GM12878 (cell line): ENCODE measurements around the gene CHD5. TPM values are rescaled to one million over a fixed set of nuclear protein-coding genes. Genes with fewer than 3 reads are reported as not detected.

Experiments
- ATAC-seq: fragments of 200-7000 bp; cut with Tn5 transposase; 3 replicates; pipeline ENCODE4 v1.9.1; 2020; ENCODE audit warnings: mild to moderate bottlenecking, moderate library complexity
- BruUV-seq: library from RNA; stranded (reverse); fragments of 400-500 nt; replicated peaks from 2 replicates; lab custom pipeline; 2021; lab: Mats Ljungman, UMichigan
- CTCF ChIA-PET: fragments of 300-600 bp; sonication (Branson Sonifier 250); formaldehyde crosslinking; extraction: SDS; loops from one replicate; lab custom pipeline; 2021; ENCODE audit warnings: inconsistent platforms; lab: Yijun Ruan, JAX
- POLR2A ChIA-PET: fragments of 350-600 bp; formaldehyde crosslinking; extraction: SDS; loops from one replicate; lab custom pipeline; 2021; ENCODE audit warnings: inconsistent platforms; lab: Charles Lee
- RAD21 ChIA-PET: fragments of 300-600 bp; sonication (Branson Sonifier 250); formaldehyde crosslinking; loops from one replicate; lab custom pipeline; 2023; ENCODE audit warnings: antibody characterized with exemption; ENCODE audit not compliant: unreplicated experiment; lab: Charles Lee
- SMC1A ChIA-PET: fragments of 300-600 bp; sonication (Branson Sonifier 250); formaldehyde crosslinking; loops from one replicate; lab custom pipeline; 2023; ENCODE audit not compliant: unreplicated experiment, uncharacterized antibody; lab: Charles Lee
- DNase-seq: peaks from one replicate; pipeline ENCODE4 v3.0.0-alpha.2; 2011; ENCODE audit warnings: low read depth, low spot score
- FAIRE-seq: peaks from 3 replicates; lab custom pipeline; 2011; peaks lifted over from hg19 to GRCh38; lab: Jason Lieb, UNC
- H2AFZ ChIP-seq: 2 replicates; pipeline ENCODE4 v1.6.0; 2011; ENCODE audit warnings: low read depth, low read length, control low read depth; ENCODE audit not compliant: control insufficient read depth
- H3K27ac ChIP-seq: 2 replicates; pipeline ENCODE4 v1.5.1; 2011; ENCODE audit warnings: control low read depth; ENCODE audit not compliant: control insufficient read depth, insufficient read depth
- H3K27me3 ChIP-seq, 2 experiments: replicated peaks in 1 of 2; 2 replicates each; pipeline versions ENCODE4 v1.6.0 to v1.6.1; 2011; ENCODE audit warnings: low read length in 1 of 2; ENCODE audit not compliant: control insufficient read depth in 2 of 2, insufficient read depth in 2 of 2
- H3K36me3 ChIP-seq, 2 experiments: 2 replicates each; pipeline ENCODE4 v1.5.1; 2011; ENCODE audit warnings: low read length in 1 of 2; ENCODE audit not compliant: control insufficient read depth in 2 of 2, insufficient read depth in 2 of 2
- H3K4me1 ChIP-seq: 2 replicates; pipeline ENCODE4 v1.6.1; 2011; ENCODE audit warnings: mild to moderate bottlenecking, low read length, moderate library complexity, mixed read lengths; ENCODE audit not compliant: control insufficient read depth, insufficient read depth
- H3K4me2 ChIP-seq: 2 replicates; pipeline ENCODE4 v1.6.0; 2011; ENCODE audit warnings: control low read depth; ENCODE audit not compliant: control insufficient read depth, insufficient read depth
- H3K4me3 ChIP-seq: fragments of 200-600 bp; sonication (generic); 2 replicates; pipeline ENCODE4 v1.5.1; 2016
- H3K79me2 ChIP-seq: 2 replicates; pipeline ENCODE4 v1.6.0; 2011; ENCODE audit warnings: low read length; ENCODE audit not compliant: control insufficient read depth, insufficient read depth
- H3K9ac ChIP-seq: 2 replicates; pipeline ENCODE4 v1.8.0; 2011; ENCODE audit warnings: low read length, control low read depth, mixed read lengths; ENCODE audit not compliant: control insufficient read depth, insufficient read depth
- H3K9me3 ChIP-seq: replicated peaks from 3 replicates; pipeline ENCODE4 v1.5.1; 2011; ENCODE audit warnings: mild to moderate bottlenecking, low read length; ENCODE audit not compliant: control insufficient read depth, insufficient read depth
- H4K20me1 ChIP-seq: 2 replicates; pipeline ENCODE4 v1.6.0; 2011; ENCODE audit not compliant: control insufficient read depth, insufficient read depth
- BACH1 ChIP-seq: fragments of 450-650 bp; IDR thresholded peaks from 2 replicates; pipeline ENCODE4 v1.6.1; 2017; ENCODE audit warnings: mild to moderate bottlenecking, borderline replicate concordance
- CBFB ChIP-seq: IDR thresholded peaks from 2 replicates; pipeline ENCODE4 v1.6.1; 2016; ENCODE audit warnings: antibody characterized with exemption, low read depth
- CHD2 ChIP-seq: IDR thresholded peaks from 2 replicates; pipeline ENCODE4 v1.6.1; 2011; ENCODE audit warnings: low read depth, low read length, improper control_type of control experiment, borderline replicate concordance
- CHD4 ChIP-seq: fragments of 200-600 bp; sonication (generic); IDR thresholded peaks from 2 replicates; pipeline ENCODE4 v1.6.1; 2016; ENCODE audit warnings: mild to moderate bottlenecking
- FOXM1 ChIP-seq: IDR thresholded peaks from 2 replicates; pipeline ENCODE4 v1.6.1; 2012; ENCODE audit warnings: low read depth, mild to moderate bottlenecking, inconsistent platforms, low read length, moderate library complexity
- MYB ChIP-seq: fragments of 150-350 bp; IDR thresholded peaks from 2 replicates; pipeline ENCODE4 v1.6.1; 2014; ENCODE audit warnings: mild to moderate bottlenecking, low read depth, low read length, borderline replicate concordance
- NFYA ChIP-seq: IDR thresholded peaks from 2 replicates; pipeline ENCODE4 v1.6.1; 2011; ENCODE audit warnings: low read depth, mild to moderate bottlenecking, low read length, improper control_type of control experiment, borderline replicate concordance
- POLR2A ChIP-seq: IDR thresholded peaks from 2 replicates; pipeline ENCODE4 v1.6.1; 2011; ENCODE audit warnings: low read depth, mild to moderate bottlenecking, low read length
- POLR2AphosphoS2 ChIP-seq: IDR thresholded peaks from 2 replicates; pipeline ENCODE4 v1.6.1; 2011; ENCODE audit warnings: low read depth, mild to moderate bottlenecking, low read length, improper control_type of control experiment, moderate library complexity
- POU2F2 ChIP-seq: IDR thresholded peaks from 3 replicates; pipeline ENCODE4 v1.6.1; 2011; ENCODE audit warnings: low read depth, mild to moderate bottlenecking, low read length, borderline replicate concordance
- RAD21 ChIP-seq: IDR thresholded peaks from 2 replicates; pipeline ENCODE4 v1.6.1; 2011; ENCODE audit warnings: mild to moderate bottlenecking, low read depth, low read length, moderate library complexity; ENCODE audit not compliant: insufficient read depth
- RAD51 ChIP-seq: fragments of 450-650 bp; IDR thresholded peaks from 2 replicates; pipeline ENCODE4 v1.6.1; 2016; ENCODE audit warnings: moderate library complexity, mild to moderate bottlenecking, inconsistent platforms
- SUPT20H ChIP-seq: IDR thresholded peaks from 2 replicates; pipeline ENCODE4 v1.6.1; 2011; ENCODE audit warnings: low read depth, mild to moderate bottlenecking, low read length, moderate library complexity, borderline replicate concordance; ENCODE audit not compliant: control insufficient read depth
- TCF3 ChIP-seq: IDR thresholded peaks from 2 replicates; pipeline ENCODE4 v1.6.1; 2012; ENCODE audit warnings: low read depth, mild to moderate bottlenecking, low read length, borderline replicate concordance; ENCODE audit not compliant: insufficient read depth
- WGBS: methylation state at CpG from one replicate; pipeline ENCODE4 v1.1.6; 2016; ENCODE audit warnings: low lambda C conversion rate; ENCODE audit not compliant: insufficient replicate concordance, insufficient coverage; ENCODE audit errors: missing lambda C conversion rate; 5-methylcytosine and 5-hydroxymethylcytosine counted together
- in situ Hi-C: fragments of 300-500 bp; cut with MboI; formaldehyde crosslinking; loops from 9 replicates; pipeline ENCODE4 v1.14.3; 2018; ENCODE audit warnings: mixed read lengths
- intact Hi-C: fragments of 100-400 bp; cut with micrococcal nuclease; formaldehyde crosslinking; loops from one replicate; pipeline ENCODE4 v1.14.2; 2022; ENCODE audit not compliant: unreplicated experiment
- polyA plus RNA-seq, 11 experiments: library from polyadenylated mRNA; depleted of rRNA in 4 of 11; unstranded in 6 of 11; stranded (reverse) in 5 of 11; fragments of >200 nt; fragmentation: Nextera tagmentation in 4 of 11; fragmentation: Illumina TruSeq in 1 of 11; extraction: Ambion mirVana in 4 of 11; extraction: Trizol in 1 of 11; gene quantifications; 1 replicate in 1 of 11; 2 replicates in 10 of 11; pipeline versions ENCODE4 v1.2.1 to v1.2.3, GENCODE V29; 2011 to 2016; ENCODE audit warnings: inconsistent platforms in 2 of 11, missing spikeins in 2 of 11, low read depth in 1 of 11
- total RNA-seq, 4 experiments: library from RNA; depleted of rRNA in 3 of 4; stranded (reverse); fragments of >200 nt in 3 of 4; fragmentation: Illumina TruSeq in 1 of 4; extraction: Trizol in 1 of 4; gene quantifications; 2 replicates each; pipeline versions ENCODE4 v1.2.1 to v1.2.3, GENCODE V29; 2013 to 2021
- TF ChIP-seq, protein P1 (sequence below): IDR thresholded peaks from 2 replicates; pipeline ENCODE4 v1.6.1; 2011; ENCODE audit warnings: borderline replicate concordance, low read depth, mild to moderate bottlenecking, moderate library complexity, mixed read lengths, low read length; ENCODE audit not compliant: insufficient read depth; ENCODE audit errors: extremely low read length

CHD5 gene
- total and polyA plus RNA-seq, 10 of the 15 experiments (the other 5 are each of a cell fraction or from before 2014, with no cell fraction given) = 0.03 to 0.49 (median 0.13) TPM; not detected in 3

DNA sequence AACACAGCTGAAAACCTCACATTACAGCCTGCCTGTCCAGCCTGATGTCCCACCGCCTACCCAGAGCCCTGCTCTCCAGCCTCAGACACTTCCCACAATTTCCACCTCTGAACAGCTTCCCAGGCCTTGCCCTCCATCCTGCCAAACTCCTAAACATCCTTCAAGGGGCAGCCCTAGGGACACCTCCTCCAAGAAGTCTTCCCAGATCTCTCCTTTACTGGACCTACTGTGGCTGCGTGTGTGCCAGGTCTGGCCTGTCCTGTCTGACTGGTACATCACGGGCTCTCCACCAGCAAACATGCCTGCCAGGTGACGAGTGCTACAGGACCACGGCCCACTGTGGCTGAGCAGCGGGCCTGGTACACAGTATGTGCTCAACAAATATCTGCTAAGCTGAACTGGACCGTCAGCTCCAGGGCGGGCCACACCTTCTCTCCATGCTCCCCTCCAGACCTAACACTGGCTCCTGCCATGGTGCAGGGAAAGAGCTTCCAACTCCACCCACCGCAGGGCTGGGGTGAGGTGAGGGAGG, 28.8 kb downstream of the CHD5 start:
- no peak overlapping the region for H3K9ac ChIP-seq
- no peak for ATAC-seq
- H3K4me1 ChIP-seq = no peaks in the 10 kb centered on the region
- POLR2A ChIA-PET = no interaction called here
- 20% methylated on average over 9 of the region's 9 CpGs for WGBS
- H3K4me2 ChIP-seq = no peak overlapping the region
- H3K27ac ChIP-seq = no peak overlapping the region
- SMC1A ChIA-PET = no interaction called here
- in situ Hi-C loops (no loop called here), intact Hi-C loops (no loop called here)
- CTCF ChIA-PET = no interaction called here
- H3K27me3 ChIP-seq = no peaks in the 10 kb centered on the region; a peak in 1 of 4 replicates
- TF ChIP-seq POLR2AphosphoS2 = no peak
- H4K20me1 ChIP-seq = no peaks in the 10 kb centered on the region
- no peak overlapping the region for H3K4me3 ChIP-seq
- no peak for DNase-seq
- RAD21 ChIA-PET = interaction anchor here (0.5 kb wide), 1 partner anchor 56 kb away, joined by 3 read pairs; no protein-coding TSS in a partner anchor
- H3K36me3 ChIP-seq = no peaks in the 10 kb centered on the region
- H3K9me3 ChIP-seq = no peaks in the 10 kb centered on the region
- no TSS peak for BruUV-seq
- no peak overlapping the region for H2AFZ ChIP-seq
- no peaks in the 10 kb centered on the region for H3K79me2 ChIP-seq
- FAIRE-seq = no peak

DNA sequence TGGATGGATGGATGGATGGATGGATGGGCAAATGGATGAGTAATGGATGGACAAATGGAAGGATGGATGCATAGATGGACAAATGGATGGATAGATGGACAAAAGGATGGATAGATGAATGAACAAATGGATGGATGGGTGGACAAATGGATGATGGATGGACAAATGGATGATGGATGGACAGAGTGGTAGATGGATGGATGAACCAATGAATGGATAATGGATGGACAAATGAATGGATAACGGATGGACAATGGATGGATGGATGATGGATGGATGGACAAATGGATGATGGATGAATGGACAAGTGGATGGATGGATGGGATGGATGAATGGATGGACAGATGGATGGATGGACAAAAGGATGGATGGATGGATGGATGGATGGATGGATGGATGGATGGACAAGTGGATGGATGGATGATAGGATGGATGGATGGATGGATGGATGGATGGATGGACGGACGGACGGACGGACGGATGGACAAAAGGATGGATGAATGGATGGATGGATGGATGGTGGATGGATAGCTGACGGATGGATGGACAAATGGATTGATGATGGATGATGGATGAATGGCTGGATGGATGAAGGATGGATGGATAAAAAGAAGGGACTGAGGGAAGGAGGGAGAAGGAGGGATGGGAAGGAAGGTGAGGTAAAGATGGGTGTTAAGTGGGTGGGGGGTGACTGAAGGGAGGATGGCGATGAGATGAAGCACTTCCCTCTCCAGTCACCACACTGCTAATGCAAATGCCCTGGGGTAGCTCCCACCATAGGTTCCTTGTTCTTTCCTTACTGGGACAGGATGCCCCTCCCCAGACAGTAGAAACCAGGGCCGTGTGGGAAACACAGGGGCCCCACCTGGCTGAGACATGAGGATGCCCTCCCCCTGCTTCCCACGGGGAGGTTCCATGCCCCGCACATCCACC, 29.8 kb downstream of the CHD5 start:
- intact Hi-C loops (no loop called here), in situ Hi-C loops (no loop called here)
- ChIA-PET RAD21 (no interaction called here), POLR2A (no interaction called here), SMC1A (no interaction called here), CTCF (no interaction called here)
- no peak overlapping the region for H3K4me2 ChIP-seq
- no peaks in the 10 kb centered on the region; a peak in 1 of 4 replicates for H3K27me3 ChIP-seq
- FAIRE-seq (no peak), DNase-seq (no peak), ATAC-seq (no peak)
- no peak overlapping the region for H3K9ac ChIP-seq
- no peaks in the 10 kb centered on the region for H3K79me2 ChIP-seq
- H3K36me3 ChIP-seq = no peaks in the 10 kb centered on the region
- H3K27ac ChIP-seq = no peak overlapping the region
- BruUV-seq = no TSS peak
- H3K4me3 ChIP-seq = no peak overlapping the region
- H4K20me1 ChIP-seq = no peaks in the 10 kb centered on the region
- H3K4me1 ChIP-seq = no peaks in the 10 kb centered on the region
- 33% methylated on average over 11 of the region's 11 CpGs for WGBS
- H3K9me3 ChIP-seq = no peaks in the 10 kb centered on the region
- no peak overlapping the region for H2AFZ ChIP-seq
- TF ChIP-seq POLR2A (no peak), CBFB (no peak), RAD21 (no peak), POU2F2 (no peak), NFYA (no peak), MYB (no peak), CHD2 (no peak), FOXM1 (no peak), BACH1 (no peak), TCF3 (no peak), CHD4 (no peak), SUPT20H (no peak), RAD51 (no peak)
- TF ChIP-seq, protein P1, sequence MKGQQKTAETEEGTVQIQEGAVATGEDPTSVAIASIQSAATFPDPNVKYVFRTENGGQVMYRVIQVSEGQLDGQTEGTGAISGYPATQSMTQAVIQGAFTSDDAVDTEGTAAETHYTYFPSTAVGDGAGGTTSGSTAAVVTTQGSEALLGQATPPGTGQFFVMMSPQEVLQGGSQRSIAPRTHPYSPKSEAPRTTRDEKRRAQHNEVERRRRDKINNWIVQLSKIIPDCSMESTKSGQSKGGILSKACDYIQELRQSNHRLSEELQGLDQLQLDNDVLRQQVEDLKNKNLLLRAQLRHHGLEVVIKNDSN = no peak
